ENCODE data around the gene DPM2.

The DPM2 gene

GRCh38 chr9:127973169-127974000, 35.7 kb upstream of the DPM2 start:
- no peak for DNase-seq (ENCODE audit: low spot score)

DNA sequence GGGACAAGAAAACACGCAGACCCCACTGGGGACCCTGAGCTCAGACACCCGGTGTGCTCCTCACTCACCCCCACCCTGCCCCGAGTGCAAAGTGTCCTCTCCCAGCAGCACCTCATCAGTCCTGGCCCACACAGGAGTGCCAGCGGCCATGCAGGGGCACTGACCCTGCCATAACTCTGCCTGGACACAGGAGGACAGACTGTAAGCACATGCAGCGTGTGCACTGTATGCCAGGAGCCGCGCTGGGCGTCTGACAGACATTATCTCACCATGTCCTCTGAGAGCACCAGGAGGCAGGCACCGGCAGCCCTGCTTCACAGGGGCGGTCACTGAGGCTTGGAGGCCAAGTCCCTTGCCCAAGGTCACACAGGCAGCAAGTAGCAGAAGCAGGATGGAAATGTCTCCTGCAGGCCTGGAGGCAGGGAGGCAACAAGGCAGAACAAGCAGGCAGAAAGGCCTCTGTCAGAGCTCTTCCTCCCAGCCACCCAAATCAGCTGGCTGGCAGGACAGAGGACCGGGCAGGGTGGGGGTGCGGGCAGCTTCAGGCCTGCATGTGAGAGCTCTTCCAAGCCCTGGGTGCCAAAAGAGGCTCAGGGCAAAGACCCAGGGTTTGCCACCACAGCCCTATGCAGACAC, 34.7 kb upstream of the DPM2 start:
- DNase-seq (ENCODE audit: low spot score) = no peak

DNA sequence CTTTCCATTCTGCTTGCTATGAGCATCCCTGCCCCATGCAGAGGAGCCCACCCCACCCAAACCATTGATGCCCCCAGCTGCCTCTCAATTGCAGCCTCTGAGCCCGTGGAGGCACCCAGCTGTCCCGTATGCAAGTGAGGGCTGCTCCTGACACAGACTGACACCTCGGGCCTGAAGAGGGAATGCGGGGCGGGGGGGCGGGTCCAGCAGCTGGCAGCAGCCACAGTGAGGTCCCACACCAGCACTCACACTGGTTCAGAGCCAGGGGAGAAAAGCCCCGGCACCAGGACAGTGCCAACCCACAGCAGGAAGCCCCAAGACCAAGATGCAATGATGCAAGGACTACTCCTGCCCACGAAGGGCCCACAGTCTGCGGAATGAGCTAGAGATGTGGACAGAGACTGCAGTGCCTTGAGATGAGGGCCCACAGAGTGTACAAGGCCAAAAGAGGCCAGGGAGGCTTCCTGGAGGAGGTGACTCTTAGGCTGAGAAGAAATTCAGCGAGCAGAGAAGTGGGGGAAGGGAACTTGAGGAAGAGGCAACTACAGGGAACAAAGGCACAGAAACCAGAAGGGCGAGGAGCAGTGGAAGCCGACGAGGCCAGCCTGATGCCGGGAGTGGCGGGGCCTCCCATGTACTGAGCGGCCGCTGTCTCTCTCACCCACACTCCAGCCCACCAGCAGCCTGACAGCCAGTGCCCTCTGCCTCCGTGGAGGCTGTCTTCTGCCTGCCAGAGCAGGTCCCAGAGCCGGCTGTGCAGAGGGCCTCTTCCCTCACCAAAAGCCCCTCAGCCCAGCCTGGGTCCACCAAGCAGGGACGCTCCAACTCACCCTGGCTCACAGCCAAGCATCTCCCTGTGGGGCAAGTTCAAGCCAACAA, 33.9 kb upstream of the DPM2 start:
- DNase-seq (ENCODE audit: low spot score) = no peak

- no peak for DNase-seq (ENCODE audit: low spot score)
These were observed 33.0 kb upstream of the DPM2 start for GRCh38 chr9:127970401-127971313.

DNA sequence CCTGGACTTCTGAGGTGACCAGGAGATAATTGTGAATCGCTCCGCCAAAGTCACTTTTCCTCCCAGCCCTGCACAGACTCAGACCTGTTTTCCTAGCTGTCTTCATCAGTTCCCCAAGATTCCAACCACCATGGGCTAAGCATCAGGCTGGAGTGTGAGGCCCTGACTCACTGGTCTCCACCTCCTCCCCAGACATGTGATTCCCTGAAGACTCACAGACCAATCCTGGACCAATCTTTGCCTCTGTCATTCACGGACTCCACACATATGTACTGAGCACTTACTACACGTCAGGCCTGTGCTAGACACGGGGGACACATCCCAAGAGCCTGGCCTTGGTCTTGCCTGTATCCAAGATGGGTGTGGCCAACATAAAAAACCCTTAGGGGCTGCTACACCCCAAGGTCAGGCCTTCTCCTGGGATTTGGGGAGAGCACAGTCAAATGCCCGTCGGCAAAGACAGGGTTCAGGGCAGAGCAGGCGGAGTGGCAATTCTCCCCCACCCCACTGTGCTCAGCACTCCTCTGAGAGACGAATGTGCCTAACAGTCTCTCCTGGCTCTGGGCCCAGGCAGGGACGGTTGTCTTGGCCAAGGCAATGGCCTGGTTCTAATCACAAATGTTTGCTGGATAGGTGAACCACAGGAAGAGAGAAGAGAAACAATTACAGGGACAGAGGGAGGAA, 31.2 kb upstream of the DPM2 start:
- peak; percentile 96 for DNase-seq (ENCODE audit: low spot score)

DNA sequence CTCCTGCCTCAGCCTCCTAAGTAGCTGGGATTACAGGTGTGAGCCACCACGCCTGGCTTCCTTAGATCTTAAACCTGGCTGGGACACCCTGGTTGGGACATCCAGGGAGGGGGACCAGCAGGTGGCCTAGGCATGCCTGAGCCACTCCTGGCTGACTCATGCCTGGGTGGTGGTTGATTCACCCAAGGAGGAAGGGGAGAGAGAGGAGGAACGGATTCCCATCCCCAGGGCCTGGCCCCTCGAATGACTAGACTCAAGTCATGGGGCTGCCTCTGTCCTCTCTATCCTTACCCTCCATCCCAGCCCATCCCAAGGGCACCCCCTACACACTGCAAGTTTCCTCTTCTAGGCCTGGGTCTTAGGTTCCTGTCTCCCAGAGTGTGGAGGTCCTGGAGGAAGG, 30.4 kb upstream of the DPM2 start:
- DNase-seq (ENCODE audit: low spot score) = peak; percentile 51

GRCh38 chr9:127967151-127967809, 29.6 kb upstream of the DPM2 start:
- DNase-seq (ENCODE audit: low spot score) = no peak

DNA sequence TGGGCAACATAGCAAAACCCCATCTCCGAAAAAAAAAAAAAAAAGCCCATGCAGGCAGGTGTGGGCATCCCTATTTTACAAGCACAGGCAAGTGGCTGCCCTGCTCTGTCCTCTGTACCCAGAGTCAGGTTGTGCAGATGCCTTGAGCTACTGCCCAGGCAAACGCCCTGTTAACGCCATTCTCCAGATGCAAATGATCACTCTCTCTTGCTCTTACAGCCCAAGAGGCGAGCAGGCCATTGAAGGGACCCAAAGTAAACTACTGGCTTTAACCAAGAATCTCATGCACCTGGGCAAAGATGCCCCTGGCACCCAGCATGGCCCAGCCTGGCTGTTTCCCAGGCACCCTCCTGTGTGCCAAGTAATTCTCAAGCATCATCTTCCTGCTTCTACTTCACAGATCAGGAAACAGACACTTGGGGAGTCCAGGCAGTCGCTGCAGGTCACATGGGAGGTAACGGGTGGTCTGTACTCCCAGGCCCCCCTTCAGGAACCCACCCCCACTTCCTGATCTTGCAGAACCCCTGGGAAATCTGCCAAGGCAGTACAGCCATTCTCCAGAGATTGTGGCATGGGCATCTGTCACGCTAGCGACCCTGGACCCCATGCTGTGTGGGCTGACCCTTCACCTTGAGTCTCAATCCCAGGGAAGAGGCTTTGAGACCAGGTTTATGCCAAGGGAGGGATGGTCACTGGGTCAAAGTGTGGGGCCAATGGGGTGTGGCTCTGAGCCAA, 28.9 kb upstream of the DPM2 start:
- DNase-seq (ENCODE audit: low spot score) = no peak

- no peak for DNase-seq (ENCODE audit: low spot score)
These were observed 28.3 kb upstream of the DPM2 start for GRCh38 chr9:127965953-127966352.

GRCh38 chr9:127963359-127964064, 25.9 kb upstream of the DPM2 start:
- DNase-seq (ENCODE audit: low spot score) = peak; percentile 43

DNA sequence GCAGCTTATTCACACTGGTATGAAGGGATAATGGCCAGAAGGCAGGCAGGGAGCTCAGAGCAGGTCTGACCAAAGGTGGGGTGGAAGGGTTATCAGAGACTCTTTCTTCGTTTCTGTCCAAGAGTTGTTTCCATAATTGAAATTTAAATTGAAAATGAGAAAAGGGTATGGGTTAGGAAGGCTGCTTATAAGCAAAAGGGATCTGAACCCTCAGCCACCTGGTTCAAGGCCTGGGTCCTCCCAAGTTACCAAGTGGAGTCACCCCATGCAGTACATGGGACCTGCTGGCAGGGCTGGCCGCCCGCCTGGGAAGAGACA, 25.3 kb upstream of the DPM2 start:
- no peak for DNase-seq (ENCODE audit: low spot score)

- no peak for DNase-seq (ENCODE audit: low spot score)
These were observed 24.6 kb upstream of the DPM2 start for GRCh38 chr9:127962278-127962677.

DNA sequence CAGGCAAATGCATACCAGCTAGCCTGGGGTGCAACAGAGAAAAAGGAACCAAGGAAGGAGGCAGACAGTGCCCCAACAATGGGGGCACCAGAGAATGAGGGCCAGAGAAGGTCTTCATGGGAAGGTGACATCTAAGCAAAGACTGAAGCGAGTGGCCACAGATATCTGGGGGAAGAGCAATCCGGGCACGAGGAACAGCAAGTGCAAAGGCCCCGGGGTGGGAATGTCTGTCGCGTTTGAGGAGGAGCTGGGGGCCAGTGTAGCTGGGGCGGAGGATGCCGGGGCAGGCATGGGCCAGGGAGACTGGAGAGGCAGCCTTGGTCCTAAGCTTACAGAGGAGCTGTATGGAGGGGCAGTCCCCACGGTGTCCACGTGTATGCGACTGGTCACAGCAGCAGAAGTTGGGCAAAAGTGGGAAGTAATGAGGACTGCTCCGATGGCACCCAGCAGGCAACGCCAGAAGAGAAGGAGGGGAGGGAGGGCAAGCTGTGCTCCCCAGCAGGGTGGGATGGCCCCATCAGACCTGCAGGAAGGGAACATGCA, 24.0 kb upstream of the DPM2 start:
- DNase-seq (ENCODE audit: low spot score) = no peak

DNA sequence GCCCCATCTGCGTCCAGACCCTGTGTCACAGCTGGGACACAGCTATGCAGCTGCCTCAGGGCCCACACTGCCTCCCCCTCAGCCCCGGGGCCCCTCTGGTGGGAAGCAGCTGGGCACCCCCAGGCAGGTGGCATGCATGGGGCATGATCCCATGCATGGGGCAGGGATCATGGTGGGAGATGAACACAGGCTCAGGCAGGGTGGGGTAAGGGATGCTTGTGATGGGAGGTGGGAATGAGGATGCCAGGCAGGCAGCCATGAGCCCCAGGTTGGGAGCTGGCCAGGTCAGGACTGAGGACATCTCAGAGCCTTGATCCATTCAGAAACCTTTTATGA, 23.5 kb upstream of the DPM2 start:
- no peak for DNase-seq (ENCODE audit: low spot score)

DNA sequence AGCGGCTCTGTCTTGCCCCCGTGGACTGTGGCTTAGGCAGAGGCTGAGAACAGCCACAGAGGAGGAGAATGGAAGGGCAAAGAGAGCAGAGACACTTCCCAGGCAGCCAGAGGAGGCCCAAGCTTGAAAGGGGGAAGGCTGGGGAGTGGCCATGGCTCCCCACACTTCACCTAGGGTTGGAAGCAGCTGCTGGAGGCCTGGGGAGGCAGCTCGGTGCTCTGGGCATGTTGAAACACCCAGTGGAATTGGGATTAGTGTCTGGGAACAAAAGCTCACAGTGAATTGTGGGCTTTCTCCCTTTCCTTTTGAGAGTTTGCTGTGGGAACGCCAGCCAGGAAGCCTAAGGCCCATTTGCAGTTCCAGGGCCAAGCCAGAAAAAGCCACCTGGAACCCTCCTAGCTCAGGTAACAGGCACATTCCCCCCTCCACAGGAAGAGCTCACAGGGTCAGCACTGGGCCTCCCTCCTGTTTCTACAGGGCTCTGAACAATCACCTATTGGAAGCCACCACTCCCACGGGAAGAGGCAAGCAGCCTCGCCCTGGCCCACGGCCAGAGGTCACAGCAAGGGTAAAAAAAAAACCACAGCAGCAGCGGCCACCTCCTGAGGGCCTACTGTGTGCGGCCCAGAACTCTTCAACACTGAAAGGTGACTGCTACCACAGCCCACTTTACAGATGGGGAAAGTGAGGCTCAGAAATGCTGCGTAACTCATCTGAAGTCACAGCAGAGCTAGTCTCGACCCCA, 22.9 kb upstream of the DPM2 start:
- no peak for DNase-seq (ENCODE audit: low spot score)

DNA sequence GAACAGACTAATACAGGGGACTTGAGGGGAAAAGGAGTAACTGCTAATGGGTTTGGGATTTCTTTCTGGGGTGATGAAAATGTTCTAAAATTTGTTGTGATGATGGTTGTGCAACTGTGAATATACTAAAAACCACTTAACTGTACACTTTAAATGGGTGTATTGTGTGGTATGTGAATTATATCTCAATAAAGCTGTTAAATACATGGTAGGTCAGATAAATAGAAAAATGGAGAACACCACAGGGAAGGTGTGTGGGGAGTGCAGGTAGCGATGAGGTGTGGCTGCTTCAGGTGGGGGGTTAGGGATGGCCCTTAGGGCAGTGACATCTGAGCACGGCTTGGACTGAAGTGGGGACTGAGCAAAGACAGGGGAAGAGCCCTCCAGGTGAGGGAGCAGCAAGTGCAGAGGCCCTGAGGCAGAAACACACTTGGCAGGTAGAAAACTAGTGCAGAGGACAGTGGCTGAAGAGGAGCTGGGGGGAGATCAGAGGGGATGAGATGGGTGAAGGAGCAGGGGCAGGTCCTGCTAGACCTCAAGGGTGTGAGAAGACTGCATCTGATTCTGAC, 22.3 kb upstream of the DPM2 start:
- DNase-seq (ENCODE audit: low spot score) = no peak

GRCh38 chr9:127959398-127959797, 21.7 kb upstream of the DPM2 start:
- DNase-seq (ENCODE audit: low spot score) = no peak

DNA sequence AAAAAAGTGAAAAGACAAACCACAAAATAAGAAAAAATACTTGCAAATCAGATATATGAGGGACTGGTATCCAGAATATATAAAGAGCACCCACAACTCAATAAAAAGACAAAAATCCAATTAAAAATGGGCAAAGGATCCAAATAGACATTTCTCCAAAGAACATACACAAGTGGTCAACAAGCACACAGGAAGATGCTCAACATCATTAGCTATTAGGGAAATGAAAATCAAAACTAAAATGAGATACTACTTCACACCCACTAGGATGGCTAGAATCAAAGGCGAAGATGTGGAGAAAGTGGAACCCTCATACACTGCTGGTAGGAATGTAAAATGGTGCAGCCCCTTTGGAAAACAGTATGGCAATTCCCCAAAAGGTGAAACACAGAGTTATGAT, 21.1 kb upstream of the DPM2 start:
- DNase-seq (ENCODE audit: low spot score) = no peak

Data from hepatic stellate cell (primary cell).